Prostate gland (tissue), 2 donors: ENCODE results near the gene PURB. TPM values are rescaled to one million over a fixed set of nuclear protein-coding genes. Genes with fewer than 3 reads are reported as not detected.
"Not testable (repeated sequence)": the region's sequence is repeated elsewhere in the genome, so short reads cannot be mapped to it uniquely, and the experiment has no call there.

Source experiments
- DNase-seq: peaks from one replicate; pipeline ENCODE4 v3.0.0-alpha.2; 2019; ENCODE audit warnings: low spot score
- H3K27ac ChIP-seq, 2 donors: fragments of 200-600 bp; sonication (generic); 2 replicates each; pipeline ENCODE4 v1.5.1; 2017 to 2019
- H3K27me3 ChIP-seq: fragments of 200-600 bp; sonication (generic); replicated peaks from 2 replicates; pipeline ENCODE4 v1.5.1; 2019; ENCODE audit not compliant: insufficient read depth
- H3K36me3 ChIP-seq, 2 donors: fragments of 200-600 bp; sonication (generic); 1 replicate in 1 of 2; 2 replicates in 1 of 2; pipeline versions ENCODE4 v1.5.1 to v1.8.1; 2017 to 2019
- H3K4me1 ChIP-seq: fragments of 200-600 bp; sonication (generic); replicated peaks from 2 replicates; pipeline ENCODE4 v1.5.1; 2019
- H3K4me3 ChIP-seq, 2 donors: fragments of 200-600 bp; sonication (generic); 2 replicates each; pipeline ENCODE4 v1.5.1; 2017 to 2019
- H3K9me3 ChIP-seq: fragments of 200-600 bp; sonication (generic); 2 replicates; pipeline ENCODE4 v1.5.1; 2017
- POLR2A ChIP-seq: fragments of 450-650 bp; IDR thresholded peaks from one replicate; pipeline ENCODE4 v1.6.1; 2016; ENCODE audit warnings: antibody characterized with exemption, mild to moderate bottlenecking
- POLR2AphosphoS5 ChIP-seq: sonication (generic); formaldehyde crosslinking; IDR thresholded peaks from one replicate; pipeline ENCODE4 v1.6.1; 2017; ENCODE audit warnings: antibody characterized with exemption
- WGBS: methylation state at CpG from one replicate; pipeline ENCODE4 v1.1.5; 2018; 5-methylcytosine and 5-hydroxymethylcytosine counted together
- intact Hi-C: fragments of 100-400 bp; cut with DNase I; formaldehyde crosslinking; loops from one replicate; pipeline ENCODE4 v1.14.2; 2022
- total RNA-seq, 2 donors: library from RNA; depleted of rRNA; stranded (reverse); fragments of >200 nt; gene quantifications; one replicate each; pipeline ENCODE4 v1.1.0, GENCODE V29; 2016
- TF ChIP-seq, protein P1 (sequence below), 4 experiments: fragments of 200-600 bp in 2 of 4; fragments of 450-650 bp in 2 of 4; sonication (generic) in 2 of 4; IDR thresholded peaks; 1 replicate in 3 of 4; 2 replicates in 1 of 4; pipeline ENCODE4 v1.5.1; 2016 to 2019; ENCODE audit warnings: antibody characterized with exemption in 4 of 4, mild to moderate bottlenecking in 2 of 4, moderate library complexity in 2 of 4

Gene PURB
- total RNA-seq, 2 donors from 2014 or later: 21.9 to 22.0 TPM

GRCh38 chr7:44847509-44847919, 37.8 kb downstream of the PURB start:
- H3K27me3 ChIP-seq: no peaks in the 10 kb centered on the region
- no peaks in the 10 kb centered on the region for H3K4me1 ChIP-seq
- WGBS: 0% methylated on average over 29 of the region's 36 CpGs
- peak; percentile 86 for DNase-seq
- TF ChIP-seq POLR2A: no peak
- peak; percentile 15 for TF ChIP-seq POLR2AphosphoS5
- TF ChIP-seq, protein P1, sequence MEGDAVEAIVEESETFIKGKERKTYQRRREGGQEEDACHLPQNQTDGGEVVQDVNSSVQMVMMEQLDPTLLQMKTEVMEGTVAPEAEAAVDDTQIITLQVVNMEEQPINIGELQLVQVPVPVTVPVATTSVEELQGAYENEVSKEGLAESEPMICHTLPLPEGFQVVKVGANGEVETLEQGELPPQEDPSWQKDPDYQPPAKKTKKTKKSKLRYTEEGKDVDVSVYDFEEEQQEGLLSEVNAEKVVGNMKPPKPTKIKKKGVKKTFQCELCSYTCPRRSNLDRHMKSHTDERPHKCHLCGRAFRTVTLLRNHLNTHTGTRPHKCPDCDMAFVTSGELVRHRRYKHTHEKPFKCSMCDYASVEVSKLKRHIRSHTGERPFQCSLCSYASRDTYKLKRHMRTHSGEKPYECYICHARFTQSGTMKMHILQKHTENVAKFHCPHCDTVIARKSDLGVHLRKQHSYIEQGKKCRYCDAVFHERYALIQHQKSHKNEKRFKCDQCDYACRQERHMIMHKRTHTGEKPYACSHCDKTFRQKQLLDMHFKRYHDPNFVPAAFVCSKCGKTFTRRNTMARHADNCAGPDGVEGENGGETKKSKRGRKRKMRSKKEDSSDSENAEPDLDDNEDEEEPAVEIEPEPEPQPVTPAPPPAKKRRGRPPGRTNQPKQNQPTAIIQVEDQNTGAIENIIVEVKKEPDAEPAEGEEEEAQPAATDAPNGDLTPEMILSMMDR (IDR thresholded peaks at IDR 0.05): peak; percentile 83 to 96 (median 92)
- H3K36me3 ChIP-seq: no peaks in the 10 kb centered on the region
- peak overlapping the region; percentile 62 to 87 for H3K4me3 ChIP-seq
- H3K9me3 ChIP-seq: no peaks in the 10 kb centered on the region
- intact Hi-C loops: loop anchor here (2.0 to 5.0 kb wide), 5 partner anchors 40 to 265 kb away; partner anchors contain the start of genes PPIA, PURB, TMED4 and ZMIZ2
- peak overlapping the region; percentile 92 to 96 for H3K27ac ChIP-seq

DNA sequence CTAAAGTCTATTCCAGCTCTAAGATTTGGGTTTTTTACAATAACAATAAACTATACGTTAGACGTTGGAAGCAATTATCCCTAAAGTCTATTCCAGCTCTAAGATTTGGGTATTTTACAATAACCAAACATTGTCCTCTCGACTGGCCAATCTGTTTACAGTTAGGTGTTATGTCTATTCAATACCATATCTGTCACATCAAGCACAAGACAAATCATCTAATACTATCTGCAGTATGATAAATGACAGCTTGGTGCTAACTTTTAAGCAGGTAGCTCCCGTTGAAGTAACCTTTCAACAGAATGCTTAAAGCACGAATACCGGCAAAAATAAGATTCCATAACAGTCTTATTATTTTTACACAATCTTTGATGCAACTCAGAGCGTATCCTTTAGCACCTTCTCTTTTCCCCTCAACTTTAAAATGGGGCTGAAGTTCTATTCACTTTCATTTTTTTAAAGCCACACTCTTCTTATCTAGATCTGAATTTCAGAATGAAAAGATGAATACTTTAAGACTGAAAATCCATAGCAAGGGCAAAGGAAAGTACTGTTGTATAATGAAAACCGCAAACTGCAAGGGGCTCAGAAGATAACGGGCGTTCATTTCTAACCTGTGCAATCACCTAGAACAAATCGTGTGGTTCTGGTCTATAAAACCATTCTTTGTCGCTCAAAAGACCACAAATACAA, 38.4 kb downstream of the PURB start:
- DNase-seq: no peak
- H3K4me1 ChIP-seq: no peaks in the 10 kb centered on the region
- no peaks in the 10 kb centered on the region for H3K36me3 ChIP-seq
- TF ChIP-seq, protein P1 (IDR thresholded peaks at IDR 0.05): no peak
- no peak for TF ChIP-seq POLR2AphosphoS5
- no peak for TF ChIP-seq POLR2A
- H3K4me3 ChIP-seq: peak overlapping the region; percentile 62 to 87
- H3K27me3 ChIP-seq: no peaks in the 10 kb centered on the region
- WGBS: under 1% methylated on average over 12 of the region's 12 CpGs
- H3K27ac ChIP-seq: peak overlapping the region; percentile 92 to 96
- no peaks in the 10 kb centered on the region for H3K9me3 ChIP-seq
- intact Hi-C loops: loop anchor here (2.0 to 5.0 kb wide), 5 partner anchors 40 to 265 kb away; partner anchors contain the start of genes PPIA, PURB, TMED4 and ZMIZ2

DNA sequence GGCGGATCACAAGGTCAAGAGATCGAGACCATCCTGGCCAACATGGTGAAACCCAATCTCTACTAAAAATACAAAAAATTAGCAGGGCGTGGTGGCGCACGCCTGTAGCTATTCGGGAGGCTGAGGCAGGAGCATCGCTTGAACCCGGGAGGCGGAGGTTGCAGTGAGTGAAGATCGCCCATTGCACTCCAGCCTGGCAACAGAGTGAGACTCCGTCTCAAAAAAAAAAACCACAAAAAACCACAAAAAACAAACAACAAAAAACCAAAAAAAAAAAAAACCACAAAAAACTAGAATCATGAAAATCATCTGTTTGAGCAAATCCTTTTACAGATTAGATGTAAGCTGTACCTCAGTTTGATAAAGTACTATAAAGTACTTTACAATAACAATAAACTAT, 38.9 kb downstream of the PURB start:
- H3K27me3 ChIP-seq, H3K4me1 ChIP-seq, H3K9me3 ChIP-seq, H3K36me3 ChIP-seq, DNase-seq: not testable (repeated sequence)
- intact Hi-C loops: loop anchor here (2.0 to 5.0 kb wide), 5 partner anchors 41 to 264 kb away; partner anchors contain the start of genes PPIA, PURB, TMED4 and ZMIZ2
- Histone ChIP-seq H3K4me3 (peak overlapping the region; percentile 62 to 87), H3K27ac (peak overlapping the region in 1 of 2 donors; percentile 96)
- 58% methylated on average over 11 of the region's 11 CpGs for WGBS

DNA sequence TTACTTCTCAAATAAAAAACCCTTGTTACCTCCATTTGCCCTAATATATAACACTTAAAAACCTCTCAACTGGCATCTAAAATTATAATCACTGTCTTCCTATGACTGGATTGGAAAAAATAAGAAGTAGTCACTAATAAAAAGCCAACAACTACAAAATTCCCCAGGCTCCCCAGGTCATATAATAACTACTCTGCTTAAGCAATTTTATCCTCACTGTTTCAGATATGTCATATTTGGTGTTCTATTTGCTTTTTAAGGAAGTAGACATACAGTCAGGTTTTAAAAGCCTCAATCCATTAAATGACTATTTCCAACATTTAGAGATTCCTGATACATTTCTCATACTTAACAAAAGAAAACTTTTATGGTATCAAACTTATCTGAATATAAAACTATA, 39.9 kb downstream of the PURB start:
- DNase-seq: no peak
- Histone ChIP-seq H3K36me3 (no peaks in the 10 kb centered on the region), H3K9me3 (no peaks in the 10 kb centered on the region), H3K27me3 (no peaks in the 10 kb centered on the region), H3K4me3 (no peak overlapping the region), H3K27ac (no peak overlapping the region), H3K4me1 (no peaks in the 10 kb centered on the region)
- intact Hi-C loops: loop anchor here (5.0 kb wide), 4 partner anchors 42 to 263 kb away; partner anchors contain the start of genes PURB, TMED4 and ZMIZ2
- TF ChIP-seq POLR2A (no peak), POLR2AphosphoS5 (no peak)
- TF ChIP-seq, protein P1 (IDR thresholded peaks at IDR 0.05): no peak

DNA sequence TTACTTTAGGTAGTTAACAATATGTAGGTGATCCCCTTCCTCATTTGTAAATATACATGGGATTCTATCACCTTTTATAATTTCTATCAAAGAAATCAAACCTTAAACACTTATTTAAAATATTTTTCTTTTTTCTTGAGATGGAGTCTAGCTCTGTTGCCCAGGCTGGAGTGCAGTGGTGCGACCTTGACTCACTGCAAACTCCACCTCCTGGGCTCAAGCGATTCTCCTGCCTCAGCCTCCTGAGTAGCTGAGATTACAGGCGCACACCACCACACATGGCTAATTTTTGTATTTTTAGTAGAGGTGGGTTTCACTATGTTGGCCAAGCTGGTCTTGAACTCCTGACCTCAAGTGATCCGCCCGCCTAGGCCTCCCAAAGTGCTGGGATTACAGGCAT, 41.9 kb downstream of the PURB start:
- H3K9me3 ChIP-seq, H3K36me3 ChIP-seq, H3K27ac ChIP-seq, H3K4me3 ChIP-seq, H3K27me3 ChIP-seq, DNase-seq, H3K4me1 ChIP-seq, intact Hi-C loops: not testable (repeated sequence)
- 97% methylated on average over 5 of the region's 5 CpGs for WGBS

- H3K4me1 ChIP-seq, H3K27me3 ChIP-seq, H3K27ac ChIP-seq, intact Hi-C loops, DNase-seq, H3K9me3 ChIP-seq, H3K4me3 ChIP-seq, H3K36me3 ChIP-seq: not testable (repeated sequence)
- 90% methylated on average over 8 of the region's 8 CpGs for WGBS
These were observed 42.7 kb downstream of the PURB start for GRCh38 chr7:44842675-44843074.
